GM21515 (cell line): Measurements from ENCODE around the gene ZDHHC22.
"Not testable (repeated sequence)": the region's sequence is repeated elsewhere in the genome, so short reads cannot be mapped to it uniquely, and the experiment has no call there.

Source experiments
- ATAC-seq: cut with Tn5 transposase; IDR thresholded peaks from one replicate; pipeline ENCODE4 v1.9.1; 2021; ENCODE audit not compliant: unreplicated experiment

ZDHHC22 gene

GRCh38 chr14:77141214-77142004, at the start of gene ZDHHC22:
ZDHHC22 (minus strand) TSS chr14:77141791; CDS start chr14:77139738, 2,053 bp downstream.
- no peak for ATAC-seq

GRCh38 chr14:77190977-77191376, 49.4 kb upstream of the ZDHHC22 start:
- no peak for ATAC-seq

- no peak for ATAC-seq
Measured at GRCh38 chr14:77189479-77189878, 47.9 kb upstream of the ZDHHC22 start.

DNA sequence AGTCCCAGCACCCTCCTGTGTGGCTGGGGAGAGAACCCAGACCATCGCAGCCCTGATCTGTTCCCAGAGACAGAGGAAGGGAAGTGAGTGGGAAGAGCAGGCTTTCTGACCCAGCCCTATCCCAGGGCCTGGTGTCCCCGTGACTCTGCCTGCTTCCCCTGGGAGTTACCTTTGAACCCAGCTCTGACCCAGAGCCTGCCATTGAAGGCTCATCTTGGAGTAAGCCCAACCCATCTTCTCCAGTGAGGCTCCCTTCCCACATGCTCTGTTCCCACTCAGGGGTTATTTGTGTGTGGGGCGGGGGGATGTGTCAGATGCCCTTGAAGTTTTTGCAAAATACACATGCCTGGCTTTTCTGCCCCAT, 46.0 kb upstream of the ZDHHC22 start:
- ATAC-seq = no peak

DNA sequence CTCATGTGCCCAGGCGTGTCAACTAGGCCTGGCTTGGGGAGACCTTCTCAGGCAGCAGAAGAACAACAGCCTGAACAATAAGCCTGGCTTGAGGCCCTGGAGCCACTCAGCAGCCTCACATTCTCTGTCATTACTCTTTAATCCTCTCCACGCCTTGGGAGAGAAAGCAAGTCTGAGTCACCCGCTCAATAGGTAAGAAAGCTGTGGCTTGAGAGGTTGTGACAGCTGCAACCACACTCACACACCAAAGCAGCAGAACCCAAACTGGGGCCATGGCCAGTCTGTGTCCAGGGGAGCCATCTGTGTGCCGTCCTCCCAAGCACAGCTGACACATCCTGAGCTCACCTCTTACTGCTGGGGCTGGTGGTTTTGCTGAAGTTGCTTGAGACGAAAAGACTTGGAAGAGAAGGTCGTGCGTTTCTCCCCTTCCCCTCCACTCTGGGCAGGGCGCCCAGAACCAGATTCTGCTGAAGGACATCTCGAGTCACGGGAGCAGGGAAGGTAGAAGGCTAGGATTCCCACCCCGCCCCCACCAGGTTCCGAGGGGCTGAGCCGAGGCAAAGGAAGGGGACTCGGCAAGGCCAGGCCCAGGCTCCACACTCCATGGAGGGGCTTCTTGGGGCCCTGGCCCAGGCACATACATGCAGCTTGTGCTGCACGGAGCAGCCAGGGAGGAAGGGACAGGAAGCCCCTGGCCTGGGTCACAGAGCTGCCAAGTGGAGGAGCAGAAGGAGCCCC, 45.5 kb upstream of the ZDHHC22 start:
- no peak for ATAC-seq

GRCh38 chr14:77185093-77185465, 43.5 kb upstream of the ZDHHC22 start:
- ATAC-seq = no peak

GRCh38 chr14:77184396-77185092, 43.0 kb upstream of the ZDHHC22 start:
- no peak for ATAC-seq

GRCh38 chr14:77183896-77184295, 42.3 kb upstream of the ZDHHC22 start:
- no peak for ATAC-seq

DNA sequence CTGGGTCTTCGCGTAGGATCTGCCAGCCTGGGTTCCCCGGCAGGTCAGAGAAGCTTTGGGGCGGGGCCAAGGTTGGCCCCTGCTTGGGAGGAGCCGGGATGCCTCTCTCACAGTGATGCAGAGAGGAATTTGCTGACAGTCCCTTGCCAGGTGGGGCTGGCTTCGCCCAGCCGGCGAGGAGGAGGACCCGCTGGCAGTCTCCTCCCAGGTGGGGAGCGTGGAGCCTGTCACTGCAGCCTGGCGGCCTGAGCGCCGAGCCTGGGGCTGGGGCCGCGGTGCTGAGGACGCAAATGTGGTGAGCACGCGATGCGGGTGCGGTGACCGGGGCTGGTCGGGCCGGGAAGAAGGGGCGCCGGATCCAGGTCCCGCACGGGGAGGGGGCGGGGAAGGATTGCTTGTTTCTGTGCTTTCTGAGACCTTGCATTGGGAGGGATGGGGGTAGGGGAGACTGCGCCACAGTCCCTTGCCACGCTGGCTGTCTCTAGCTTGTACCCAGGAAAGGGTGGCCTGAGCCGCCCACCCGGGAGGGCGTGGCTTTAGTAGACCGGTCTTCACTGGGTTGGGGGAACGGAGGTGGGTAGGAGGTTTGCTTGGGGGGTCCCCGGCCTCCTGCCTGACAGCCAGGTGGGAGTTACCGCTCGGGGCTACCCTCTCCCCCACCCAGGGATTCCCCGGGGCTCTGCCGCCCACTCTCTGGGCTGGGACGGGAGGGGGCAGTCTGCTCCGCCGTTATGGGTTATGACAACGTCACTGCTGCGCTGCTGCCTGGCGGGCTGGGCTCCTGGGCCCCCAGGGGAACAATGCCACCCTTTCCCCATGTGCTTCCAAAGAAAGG, 40.2 kb upstream of the ZDHHC22 start, which contains the start of gene TMEM63C:
TSS of gene TMEM63C (plus strand) at position 196 of the 835 bp plus-strand sequence. CDS start 37,016 bp downstream, outside the sequence.
- ATAC-seq = no peak

DNA sequence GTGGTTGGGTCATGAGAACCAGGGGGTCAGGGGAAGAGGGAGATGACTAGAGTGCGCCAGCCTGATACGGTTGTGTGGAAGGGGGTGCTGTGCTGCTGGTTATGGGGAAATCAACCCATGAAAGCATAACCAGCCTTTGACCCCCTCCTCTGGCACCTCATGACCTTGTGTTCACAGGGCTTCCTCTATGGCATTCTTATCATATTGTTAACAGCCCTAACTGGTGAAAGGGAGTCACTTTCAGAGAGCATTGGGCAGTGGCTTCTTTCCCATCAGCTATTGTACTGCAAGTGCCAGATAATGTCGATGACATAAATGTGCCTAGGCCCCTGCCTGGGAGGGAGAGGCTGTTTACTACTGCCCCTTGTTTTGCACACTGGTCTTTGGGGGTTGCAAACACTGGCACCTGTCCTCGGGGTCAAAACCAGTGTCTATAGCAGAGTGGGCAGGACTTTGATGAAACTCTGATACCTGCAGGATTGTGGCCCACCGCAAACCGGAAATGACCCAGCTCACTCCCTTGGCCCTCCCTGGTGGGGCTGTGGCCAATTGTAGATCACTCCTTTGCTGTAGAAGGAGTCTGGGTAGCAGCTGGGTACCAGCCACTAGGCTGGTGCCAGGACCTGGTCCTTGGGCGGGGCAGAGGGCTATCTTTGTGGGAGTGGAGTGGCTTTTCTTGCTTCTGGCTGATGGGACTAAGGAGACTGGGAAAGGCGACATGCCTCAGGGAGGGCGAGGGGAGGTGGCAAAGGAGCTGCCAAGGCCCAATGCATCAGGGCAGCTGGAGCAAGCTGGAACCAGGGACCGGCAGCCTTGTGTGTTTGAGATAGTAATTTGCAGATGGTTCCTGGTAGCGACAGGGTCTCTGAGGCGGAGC, 39.4 kb upstream of the ZDHHC22 start:
- no peak for ATAC-seq

DNA sequence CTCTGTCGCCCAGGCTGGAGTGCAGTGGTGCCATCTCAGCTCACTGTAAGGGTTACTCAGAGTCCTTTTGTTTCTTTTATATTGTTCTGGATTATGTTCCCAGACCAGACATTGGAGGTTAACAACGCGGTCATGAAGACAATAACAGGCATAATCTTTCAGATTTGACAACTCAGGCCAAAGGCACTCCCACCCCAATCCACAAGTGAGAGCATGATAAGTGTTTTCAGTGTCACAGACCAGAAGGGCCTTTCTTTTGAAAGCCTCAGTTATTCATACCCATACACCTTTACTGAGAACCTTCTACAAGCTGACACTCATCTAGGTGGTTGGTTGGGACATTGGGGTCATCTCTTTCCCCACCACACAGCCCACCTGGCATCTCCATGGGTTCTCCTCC, 37.1 kb upstream of the ZDHHC22 start:
- no peak for ATAC-seq

DNA sequence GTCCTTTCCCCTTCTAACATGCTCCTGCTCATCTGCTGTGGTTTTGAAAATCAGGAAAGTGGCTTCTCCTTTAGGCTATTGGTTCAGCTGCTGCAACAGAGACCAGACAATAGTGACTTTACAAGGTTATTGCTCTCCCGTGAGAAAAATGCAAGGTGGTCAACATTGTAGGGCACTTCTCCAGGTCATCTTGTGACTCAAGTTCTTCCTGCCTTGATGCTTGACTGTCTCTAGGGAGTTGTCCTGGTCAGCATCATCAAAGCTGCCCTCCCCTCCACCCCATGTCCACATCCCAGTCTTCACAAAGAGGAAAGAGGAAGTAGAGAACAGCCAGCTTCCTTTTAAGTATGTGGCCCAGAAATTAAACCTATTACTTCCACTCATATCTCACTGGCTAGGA, 36.1 kb upstream of the ZDHHC22 start:
- ATAC-seq = no peak

DNA sequence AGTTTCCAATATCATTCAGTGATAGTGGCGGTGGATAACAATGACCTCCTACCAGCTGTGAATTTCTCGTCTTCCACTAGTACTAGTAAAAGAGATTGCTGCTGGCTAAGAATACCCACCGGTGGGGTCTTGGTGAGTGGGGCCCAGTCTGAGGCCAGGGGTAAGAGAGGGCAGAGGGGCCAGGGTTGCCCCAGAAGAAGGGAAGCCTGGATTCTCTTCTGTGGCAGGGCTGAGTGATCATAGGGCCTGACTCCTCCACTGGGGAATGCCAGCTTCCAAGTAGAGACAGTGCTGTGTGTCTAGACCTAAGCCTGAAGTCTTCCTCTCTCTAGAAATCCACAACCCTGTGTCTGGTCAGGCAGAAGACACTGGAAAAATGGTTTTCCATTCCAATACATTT, 34.3 kb upstream of the ZDHHC22 start:
- no peak for ATAC-seq

DNA sequence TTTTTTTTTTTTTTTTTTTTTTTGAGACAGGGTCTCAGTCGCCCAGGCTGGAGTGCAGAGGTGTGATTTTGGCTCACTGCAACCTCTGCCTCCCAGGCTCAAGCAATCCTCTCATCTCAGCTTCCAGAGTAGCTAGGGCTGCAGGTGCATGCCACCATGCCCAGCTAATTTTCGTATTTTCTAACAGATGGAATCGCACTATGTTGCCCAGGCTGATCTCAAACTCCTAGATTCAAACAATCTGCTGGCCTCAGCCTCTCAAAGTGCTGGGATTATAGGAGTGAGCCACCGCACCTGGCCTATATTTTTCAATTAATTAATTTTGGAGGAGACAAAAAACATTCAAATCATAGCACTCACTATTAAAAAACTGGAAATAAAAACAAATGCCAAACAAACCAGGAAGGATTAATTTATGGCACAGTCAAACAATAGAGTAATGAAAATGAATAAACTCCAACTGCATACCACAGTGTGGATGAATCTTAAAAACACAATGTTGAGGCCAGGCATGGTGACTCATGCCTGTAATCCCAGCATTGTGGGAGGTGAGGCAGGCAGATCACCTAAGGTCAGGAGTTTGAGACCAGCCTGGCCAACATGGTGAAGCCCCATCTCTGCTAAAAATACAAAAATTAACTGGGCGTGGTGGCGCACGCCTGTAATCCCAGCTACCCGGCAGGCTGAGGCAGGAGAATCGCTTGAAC, 32.5 kb upstream of the ZDHHC22 start:
- not testable (repeated sequence) for ATAC-seq

- ATAC-seq = no peak
Measured at GRCh38 chr14:77172916-77173315, 31.3 kb upstream of the ZDHHC22 start.

GRCh38 chr14:77170045-77170444, 28.5 kb upstream of the ZDHHC22 start:
- no peak for ATAC-seq

- ATAC-seq = no peak
Measured at GRCh38 chr14:77161011-77161410, 19.4 kb upstream of the ZDHHC22 start.

DNA sequence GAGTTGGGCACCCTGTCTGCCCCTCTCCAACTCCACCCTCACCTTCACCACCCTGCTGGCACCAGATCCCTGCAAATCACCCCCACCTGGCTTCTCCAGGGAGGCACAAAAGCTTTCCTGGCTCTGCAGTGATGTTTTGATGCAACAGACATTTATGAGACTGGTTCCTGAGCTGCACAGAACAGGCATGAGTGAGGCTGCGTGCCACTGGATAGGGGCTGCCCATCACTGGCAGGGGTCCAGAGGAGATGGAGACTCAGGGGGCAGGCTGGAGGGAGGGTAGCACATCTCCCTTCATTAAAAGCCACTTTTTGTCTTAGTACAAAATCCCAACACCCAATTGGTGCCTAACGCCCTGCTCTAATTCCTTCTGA, 17.3 kb upstream of the ZDHHC22 start:
- no peak for ATAC-seq

DNA sequence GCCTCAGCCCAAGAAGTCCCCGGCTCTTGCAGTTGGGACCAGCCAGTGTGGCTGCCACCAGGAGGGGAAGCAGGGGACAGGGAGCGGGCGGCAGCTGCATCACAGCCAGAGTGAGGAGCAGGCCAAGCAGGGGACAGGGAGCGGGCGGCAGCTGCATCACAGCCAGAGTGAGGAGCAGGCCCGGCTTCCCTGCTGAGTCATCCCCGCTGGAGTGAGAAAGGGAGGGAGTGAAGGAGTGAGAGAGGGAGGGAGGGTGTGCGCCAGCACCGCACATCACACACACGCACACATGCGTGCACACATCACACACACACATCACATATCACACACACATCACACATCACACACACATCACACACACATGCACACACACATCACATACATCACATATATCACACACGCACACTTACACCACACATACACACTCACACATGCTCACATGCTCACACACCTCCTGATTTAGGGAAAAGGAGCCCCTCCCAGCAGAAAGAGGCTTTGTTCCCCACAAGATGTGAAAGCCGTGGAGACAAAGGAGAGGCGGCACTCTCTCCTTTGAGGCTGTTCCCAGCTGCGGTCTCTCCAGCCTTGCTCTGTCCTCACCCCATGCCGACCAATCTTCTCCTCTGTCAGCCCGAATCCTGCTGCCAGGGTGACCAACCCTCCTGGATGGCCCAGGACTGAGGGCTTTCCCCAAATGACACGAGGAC, 16.7 kb upstream of the ZDHHC22 start:
- no peak for ATAC-seq
